ENCODE data around the gene SPATA46.

- TF ChIP-seq CTCF (conservative IDR thresholded peaks at IDR 0.05; ENCODE audit: low read length) (no peak), EZH2phosphoT487 (IDR thresholded peaks at IDR 0.05; ENCODE audit: borderline replicate concordance) (no peak)
Observed at GRCh38 chr1:162367073-162367472, 9.6 kb downstream of the SPATA46 start.
